BJ (cell line): ENCODE data around the gene NUDT22. TPM values are rescaled to one million over a fixed set of nuclear protein-coding genes. Genes with fewer than 3 reads are reported as not detected.

Experiments
- CTCF ChIA-PET: fragments of 350-600 bp; formaldehyde crosslinking; extraction: SDS; loops from one replicate; lab custom pipeline; 2021; ENCODE audit warnings: antibody characterized with exemption, inconsistent platforms; lab: Yijun Ruan, JAX
- POLR2A ChIA-PET: fragments of 300-600 bp; sonication (Branson Sonifier 250); formaldehyde crosslinking; extraction: SDS; loops from one replicate; lab custom pipeline; 2021; ENCODE audit warnings: antibody characterized with exemption; lab: Charles Lee
- DNase-seq: peaks from one replicate; pipeline ENCODE4 v3.0.0-alpha.2; 2011; ENCODE audit warnings: low read depth
- H3K27me3 ChIP-seq: 2 replicates; pipeline ENCODE4 v1.6.0; 2011; ENCODE audit warnings: low read length; ENCODE audit not compliant: control insufficient read depth, insufficient read depth
- H3K36me3 ChIP-seq: 2 replicates; pipeline ENCODE4 v1.5.1; 2011; ENCODE audit warnings: low read length; ENCODE audit not compliant: control insufficient read depth, insufficient read depth
- H3K4me3 ChIP-seq: 2 replicates; pipeline ENCODE4 v1.5.1; 2011; ENCODE audit warnings: low read depth, mild to moderate bottlenecking, control low read depth, low read length
- CTCF ChIP-seq: IDR thresholded peaks from 2 replicates; pipeline ENCODE4 v1.5.1; 2011; ENCODE audit warnings: low read depth, mild to moderate bottlenecking, control low read depth, inconsistent platforms, low read length, moderate library complexity; ENCODE audit not compliant: insufficient read depth
- polyA plus RNA-seq: library from polyadenylated mRNA; depleted of rRNA; stranded (reverse); fragments of >200 nt; gene quantifications from 2 replicates; pipeline ENCODE4 v1.2.3, GENCODE V29; 2011

NUDT22 gene
- polyA plus RNA-seq, 1 experiment, result 51.2 TPM

DNA sequence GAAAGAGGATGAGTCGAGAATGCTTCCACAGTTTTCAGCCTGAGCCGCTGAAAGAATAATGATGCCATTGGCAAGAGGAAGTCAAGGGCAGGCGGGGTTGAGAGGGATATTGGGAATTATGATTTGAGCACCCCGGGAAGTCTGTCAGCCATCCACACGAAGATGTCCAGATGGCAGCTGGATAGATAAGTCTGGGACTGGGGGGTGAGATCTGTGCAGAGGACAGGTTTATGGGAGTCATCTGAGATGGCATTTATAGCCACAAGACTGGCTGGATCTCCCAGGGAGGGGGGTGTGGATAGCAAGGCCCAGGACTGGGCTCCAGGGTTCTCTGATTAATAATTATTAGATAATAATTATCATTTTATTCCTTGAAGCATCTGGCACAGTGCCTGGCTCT lies 45.2 kb upstream of the NUDT22 start:
- POLR2A ChIA-PET, result no interaction called here
- TF ChIP-seq CTCF, result no peak
- Histone ChIP-seq H3K27me3 (no peaks in the 10 kb centered on the region), H3K4me3 (no peak overlapping the region), H3K36me3 (no peaks in the 10 kb centered on the region)
- DNase-seq, result no peak
- CTCF ChIA-PET, result interaction anchor here (0.8 to 1.4 kb wide), 2 partner anchors 120 to 180 kb away, joined by 3 to 4 read pairs; no protein-coding TSS in a partner anchor

DNA sequence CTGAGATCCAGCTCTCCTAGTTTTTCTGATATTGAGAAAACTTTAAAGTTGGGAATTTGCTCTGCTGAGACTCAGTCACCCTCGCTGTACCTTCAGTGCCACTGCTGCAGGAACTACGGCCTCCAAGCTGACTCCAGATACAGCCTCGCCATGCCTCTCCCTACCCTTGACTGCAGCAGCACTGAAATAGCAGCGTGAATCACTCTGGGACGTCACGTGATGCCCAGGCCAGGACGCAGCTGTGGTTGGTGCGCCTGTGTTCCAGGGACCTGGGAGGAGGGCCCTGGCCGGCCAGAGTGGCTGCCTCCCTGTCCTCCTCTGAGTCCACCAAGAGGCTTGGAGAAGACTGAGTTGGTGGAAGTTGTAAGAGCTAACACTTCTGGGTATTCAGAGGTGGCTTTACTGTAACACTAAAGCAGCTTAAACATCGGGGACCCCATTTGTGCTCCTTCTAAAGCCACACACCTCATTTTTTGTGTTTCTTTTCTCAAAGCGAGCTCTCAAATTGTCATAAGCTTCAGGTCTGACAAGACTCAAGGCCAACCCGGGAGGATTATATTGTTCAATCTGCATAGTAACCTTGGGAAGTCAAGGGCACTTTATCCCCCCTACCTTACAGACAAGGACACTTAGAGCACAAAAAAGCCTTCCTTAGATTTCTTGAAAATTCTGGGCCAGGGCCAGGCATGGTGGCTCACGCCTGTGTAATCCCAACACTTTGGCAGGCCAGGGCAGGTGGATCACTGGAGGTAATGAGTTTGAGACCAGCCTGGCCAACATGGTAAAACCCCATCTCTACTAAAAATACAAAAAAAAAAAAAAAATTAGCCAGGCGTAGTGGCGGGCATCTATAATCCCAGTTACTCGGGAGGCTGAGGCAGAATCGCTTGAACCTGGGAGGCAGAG lies 44.3 kb upstream of the NUDT22 start:
- H3K4me3 ChIP-seq, result no peak overlapping the region
- no peak for TF ChIP-seq CTCF
- no peaks in the 10 kb centered on the region for H3K27me3 ChIP-seq
- DNase-seq, result peak; percentile 72
- ChIA-PET CTCF (interaction anchor here (0.8 to 1.4 kb wide), 2 partner anchors 119 to 181 kb away, joined by 3 to 4 read pairs; no protein-coding TSS in a partner anchor), POLR2A (interaction anchor here (0.7 kb wide), 1 partner anchor 37 kb away, joined by 3 read pairs; no protein-coding TSS in a partner anchor)
- no peaks in the 10 kb centered on the region for H3K36me3 ChIP-seq

- CTCF ChIA-PET, result interaction anchor here (0.7 to 3.1 kb wide), 4 partner anchors 8 to 510 kb away, joined by 3 to 19 read pairs (median 4); partner anchors contain the start of gene ESRRA
These were observed 42.2 kb upstream of the NUDT22 start for GRCh38 chr11:64183890-64184289.

GRCh38 chr11:64185175-64185692 lies 40.8 kb upstream of the NUDT22 start:
- TF ChIP-seq CTCF, result peak; percentile 65
- peaks cover 2% of the 10 kb centered on the region for H3K36me3 ChIP-seq
- ChIA-PET CTCF (interaction anchor here (0.6 to 3.1 kb wide), 14 partner anchors 10 to 1709 kb away, joined by 3 to 19 read pairs (median 4); partner anchors contain the start of genes CATSPERZ and ESRRA), POLR2A (interaction anchor here (0.6 to 1.1 kb wide), 3 partner anchors 58 to 194 kb away, joined by 3 to 5 read pairs (median 3); no protein-coding TSS in a partner anchor)
- DNase-seq, result no peak
- no peaks in the 10 kb centered on the region for H3K27me3 ChIP-seq
- peak overlapping the region; percentile 60 for H3K4me3 ChIP-seq

More at GRCh38 chr11:64183890-64184289, 42.2 kb upstream of the NUDT22 start:
- Histone ChIP-seq H3K4me3 (no peak overlapping the region), H3K36me3 (peaks cover 2% of the 10 kb centered on the region), H3K27me3 (no peaks in the 10 kb centered on the region)
- POLR2A ChIA-PET, result no interaction called here
- DNase-seq, result no peak
- no peak for TF ChIP-seq CTCF
